WTC11 (cell line): Measurements from ENCODE around the gene SIM2. TPM values are rescaled to one million over a fixed set of nuclear protein-coding genes. Genes with fewer than 3 reads are reported as not detected.

Source experiments
- ATAC-seq: fragments of 200-7000 bp; cut with Tn5 transposase; 2 replicates; pipeline ENCODE4 v1.10.0; 2021; ENCODE audit warnings: mild to moderate bottlenecking, moderate library complexity
- CTCF ChIA-PET: fragments of 300-600 bp; sonication (Branson Sonifier 250); formaldehyde crosslinking; loops from one replicate; lab custom pipeline; 2021; ENCODE audit warnings: antibody characterized with exemption; lab: Charles Lee
- POLR2A ChIA-PET: fragments of 350-600 bp; sonication (Branson Sonifier 250); formaldehyde crosslinking; loops from one replicate; lab custom pipeline; 2021; ENCODE audit warnings: antibody characterized with exemption; lab: Charles Lee
- DNase-seq: peaks from one replicate; pipeline ENCODE4 v3.0.0; 2021; ENCODE audit warnings: low spot score
- H3K27ac Mint-ChIP-seq: 2 replicates; pipeline ENCODE4 v1.8.0; 2021; ENCODE audit warnings: mixed read lengths
- H3K27me3 Mint-ChIP-seq: 2 replicates; pipeline ENCODE4 v1.8.0; 2021; ENCODE audit warnings: low read depth, mild to moderate bottlenecking, moderate library complexity, mixed read lengths
- H3K36me3 Mint-ChIP-seq: 2 replicates; pipeline ENCODE4 v1.8.0; 2021; ENCODE audit warnings: mixed read lengths
- H3K4me1 Mint-ChIP-seq: 2 replicates; pipeline ENCODE4 v1.8.0; 2022; ENCODE audit warnings: mixed read lengths
- H3K4me3 Mint-ChIP-seq: 2 replicates; pipeline ENCODE4 v1.8.0; 2021; ENCODE audit warnings: mild to moderate bottlenecking, moderate library complexity, mixed read lengths
- H3K9me3 Mint-ChIP-seq: 2 replicates; pipeline ENCODE4 v1.8.0; 2021; ENCODE audit warnings: mixed read lengths
- ESRRA ChIP-seq: sonication (generic); formaldehyde crosslinking; IDR thresholded peaks from 2 replicates; pipeline ENCODE4 v1.8.1; 2022; ENCODE audit warnings: mild to moderate bottlenecking, missing genetic modification reagents, borderline replicate concordance
- FOXJ3 ChIP-seq: sonication (generic); formaldehyde crosslinking; IDR thresholded peaks from 2 replicates; pipeline ENCODE4 v1.9.0; 2021; ENCODE audit warnings: missing genetic modification reagents, mild to moderate bottlenecking, borderline replicate concordance
- GTF2I ChIP-seq: fragments of 250-450 bp; sonication (Bioruptor Pico); conservative IDR thresholded peaks from 2 replicates; pipeline ENCODE4 v1.4.0; 2021; ENCODE audit warnings: mild to moderate bottlenecking
- HMGA2 ChIP-seq: fragments of 250-450 bp; sonication (Bioruptor Pico); IDR thresholded peaks from 2 replicates; pipeline ENCODE4 v1.4.0; 2021; ENCODE audit warnings: mild to moderate bottlenecking, moderate library complexity
- IRF2 ChIP-seq: sonication (generic); formaldehyde crosslinking; IDR thresholded peaks from 2 replicates; pipeline ENCODE4 v1.8.0; 2022; ENCODE audit warnings: low read depth, missing genetic modification reagents, borderline replicate concordance
- NR3C1 ChIP-seq: sonication (generic); formaldehyde crosslinking; conservative IDR thresholded peaks from 2 replicates; pipeline ENCODE4 v1.8.1; 2023; ENCODE audit warnings: low read depth, mild to moderate bottlenecking, missing genetic modification reagents
- PRRX2 ChIP-seq: fragments of 250-450 bp; sonication (Bioruptor Pico); IDR thresholded peaks from 2 replicates; pipeline ENCODE4 v1.8.0; 2021; ENCODE audit warnings: mild to moderate bottlenecking
- RELA ChIP-seq: sonication (generic); formaldehyde crosslinking; IDR thresholded peaks from 2 replicates; pipeline ENCODE4 v1.8.1; 2022; ENCODE audit warnings: missing genetic modification reagents, mild to moderate bottlenecking, borderline replicate concordance
- SMAD3 ChIP-seq: sonication (generic); formaldehyde crosslinking; IDR thresholded peaks from 2 replicates; pipeline ENCODE4 v1.8.0; 2022; ENCODE audit warnings: missing genetic modification reagents, mild to moderate bottlenecking, borderline replicate concordance
- ZNF219 ChIP-seq: sonication (generic); formaldehyde crosslinking; IDR thresholded peaks from 2 replicates; pipeline ENCODE4 v1.8.0; 2023; ENCODE audit warnings: missing genetic modification reagents, mild to moderate bottlenecking, borderline replicate concordance
- ZNF232 ChIP-seq: sonication (generic); formaldehyde crosslinking; IDR thresholded peaks from 2 replicates; pipeline ENCODE4 v1.8.0; 2022; ENCODE audit warnings: mild to moderate bottlenecking, missing genetic modification reagents
- ZNF317 ChIP-seq: sonication (generic); formaldehyde crosslinking; IDR thresholded peaks from 2 replicates; pipeline ENCODE4 v1.8.1; 2023; ENCODE audit warnings: low read depth, mild to moderate bottlenecking, moderate library complexity, missing genetic modification reagents, borderline replicate concordance
- total RNA-seq: library from RNA; stranded (reverse); gene quantifications from 3 replicates; pipeline ENCODE4 v1.2.3, GENCODE V29; 2021
- TF ChIP-seq, protein P1 (sequence below): sonication (generic); formaldehyde crosslinking; IDR thresholded peaks from 2 replicates; pipeline ENCODE4 v1.8.1; 2023; ENCODE audit warnings: mild to moderate bottlenecking, missing genetic modification reagents
- TF ChIP-seq, protein P2 (sequence below): fragments of 250-450 bp; sonication (Bioruptor Pico); IDR thresholded peaks from 2 replicates; pipeline ENCODE4 v1.9.0; 2021; ENCODE audit warnings: moderate library complexity, mild to moderate bottlenecking, inconsistent platforms, borderline replicate concordance
- TF ChIP-seq, protein P3 (sequence below): sonication (generic); formaldehyde crosslinking; conservative IDR thresholded peaks from 2 replicates; pipeline ENCODE4 v1.8.1; 2022; ENCODE audit warnings: mild to moderate bottlenecking, missing genetic modification reagents
- TF ChIP-seq, protein P4 (sequence below): fragments of 250-450 bp; sonication (Bioruptor Pico); IDR thresholded peaks from 2 replicates; pipeline ENCODE4 v1.8.0; 2021; ENCODE audit warnings: mild to moderate bottlenecking
- TF ChIP-seq, protein P5 (sequence below): sonication (generic); formaldehyde crosslinking; IDR thresholded peaks from 2 replicates; pipeline ENCODE4 v1.8.0; 2022; ENCODE audit warnings: mild to moderate bottlenecking, missing genetic modification reagents
- TF ChIP-seq, protein P6 (sequence below): sonication (generic); formaldehyde crosslinking; conservative IDR thresholded peaks from 2 replicates; pipeline ENCODE4 v1.8.1; 2023; ENCODE audit warnings: mild to moderate bottlenecking, low read depth, missing genetic modification reagents, moderate library complexity
- TF ChIP-seq, protein P7 (sequence below): fragments of 250-450 bp; sonication (Bioruptor Pico); IDR thresholded peaks from 2 replicates; pipeline ENCODE4 v1.9.0; 2021; ENCODE audit warnings: mild to moderate bottlenecking

The SIM2 gene
- total RNA-seq, 1 experiment from 2014 or later = 0.17 TPM

DNA sequence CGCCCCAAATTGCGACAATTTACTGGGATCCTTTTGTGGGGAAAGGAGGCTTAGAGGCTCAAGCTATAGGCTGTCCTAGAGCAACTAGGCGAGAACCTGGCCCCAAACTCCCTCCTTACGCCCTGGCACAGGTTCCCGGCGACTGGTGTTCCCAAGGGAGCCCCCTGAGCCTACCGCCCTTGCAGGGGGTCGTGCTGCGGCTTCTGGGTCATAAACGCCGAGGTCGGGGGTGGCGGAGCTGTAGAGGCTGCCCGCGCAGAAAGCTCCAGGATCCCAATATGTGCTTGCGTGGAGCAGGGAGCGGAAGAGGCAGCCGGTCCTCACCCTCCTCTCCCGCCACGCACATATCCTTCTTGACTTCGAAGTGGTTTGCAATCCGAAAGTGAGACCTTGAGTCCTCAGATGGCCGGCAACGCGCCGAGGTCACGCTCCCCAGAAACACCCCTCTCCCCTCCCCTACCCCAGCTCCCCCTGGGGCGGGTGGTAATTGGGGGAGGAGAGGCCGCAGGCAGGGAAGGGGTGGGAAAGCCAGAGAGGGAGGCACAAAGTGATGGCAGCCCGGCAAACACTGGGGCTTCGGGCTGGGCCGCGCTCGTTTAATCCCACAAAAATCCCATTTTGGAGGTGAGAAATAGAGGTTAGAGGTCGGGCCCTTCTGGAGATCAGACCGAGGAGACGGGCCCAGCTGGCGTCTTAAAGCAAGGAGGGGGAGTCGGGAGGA, 6.2 kb downstream of the SIM2 start:
- peak overlapping the region; percentile 58 for H3K4me3 Mint-ChIP-seq
- no peak for DNase-seq
- H3K27ac Mint-ChIP-seq = no peak overlapping the region
- ATAC-seq = no peak
- H3K27me3 Mint-ChIP-seq = peaks cover 100% of the 10 kb centered on the region
- no peak for TF ChIP-seq HMGA2
- no peak for TF ChIP-seq ZNF219 (CRISPR knock-in tag)
- TF ChIP-seq, protein P1, sequence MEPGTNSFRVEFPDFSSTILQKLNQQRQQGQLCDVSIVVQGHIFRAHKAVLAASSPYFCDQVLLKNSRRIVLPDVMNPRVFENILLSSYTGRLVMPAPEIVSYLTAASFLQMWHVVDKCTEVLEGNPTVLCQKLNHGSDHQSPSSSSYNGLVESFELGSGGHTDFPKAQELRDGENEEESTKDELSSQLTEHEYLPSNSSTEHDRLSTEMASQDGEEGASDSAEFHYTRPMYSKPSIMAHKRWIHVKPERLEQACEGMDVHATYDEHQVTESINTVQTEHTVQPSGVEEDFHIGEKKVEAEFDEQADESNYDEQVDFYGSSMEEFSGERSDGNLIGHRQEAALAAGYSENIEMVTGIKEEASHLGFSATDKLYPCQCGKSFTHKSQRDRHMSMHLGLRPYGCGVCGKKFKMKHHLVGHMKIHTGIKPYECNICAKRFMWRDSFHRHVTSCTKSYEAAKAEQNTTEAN (CRISPR knock-in tag) = no peak
- TF ChIP-seq PRRX2 (CRISPR knock-in tag) = no peak
- TF ChIP-seq, protein P2, sequence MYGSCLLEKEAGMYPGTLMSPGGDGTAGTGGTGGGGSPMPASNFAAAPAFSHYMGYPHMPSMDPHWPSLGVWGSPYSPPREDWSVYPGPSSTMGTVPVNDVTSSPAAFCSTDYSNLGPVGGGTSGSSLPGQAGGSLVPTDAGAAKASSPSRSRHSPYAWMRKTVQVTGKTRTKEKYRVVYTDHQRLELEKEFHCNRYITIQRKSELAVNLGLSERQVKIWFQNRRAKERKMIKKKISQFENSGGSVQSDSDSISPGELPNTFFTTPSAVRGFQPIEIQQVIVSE = no peak
- TF ChIP-seq, protein P3, sequence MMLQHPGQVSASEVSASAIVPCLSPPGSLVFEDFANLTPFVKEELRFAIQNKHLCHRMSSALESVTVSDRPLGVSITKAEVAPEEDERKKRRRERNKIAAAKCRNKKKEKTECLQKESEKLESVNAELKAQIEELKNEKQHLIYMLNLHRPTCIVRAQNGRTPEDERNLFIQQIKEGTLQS (CRISPR knock-in tag) = no peak
- no peak for TF ChIP-seq GTF2I (CRISPR knock-in tag)
- TF ChIP-seq FOXJ3 (CRISPR knock-in tag) = no peak
- no peak for TF ChIP-seq SMAD3 (CRISPR knock-in tag)
- TF ChIP-seq, protein P4, sequence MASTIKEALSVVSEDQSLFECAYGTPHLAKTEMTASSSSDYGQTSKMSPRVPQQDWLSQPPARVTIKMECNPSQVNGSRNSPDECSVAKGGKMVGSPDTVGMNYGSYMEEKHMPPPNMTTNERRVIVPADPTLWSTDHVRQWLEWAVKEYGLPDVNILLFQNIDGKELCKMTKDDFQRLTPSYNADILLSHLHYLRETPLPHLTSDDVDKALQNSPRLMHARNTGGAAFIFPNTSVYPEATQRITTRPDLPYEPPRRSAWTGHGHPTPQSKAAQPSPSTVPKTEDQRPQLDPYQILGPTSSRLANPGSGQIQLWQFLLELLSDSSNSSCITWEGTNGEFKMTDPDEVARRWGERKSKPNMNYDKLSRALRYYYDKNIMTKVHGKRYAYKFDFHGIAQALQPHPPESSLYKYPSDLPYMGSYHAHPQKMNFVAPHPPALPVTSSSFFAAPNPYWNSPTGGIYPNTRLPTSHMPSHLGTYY (CRISPR knock-in tag) = no peak
- TF ChIP-seq, protein P5, sequence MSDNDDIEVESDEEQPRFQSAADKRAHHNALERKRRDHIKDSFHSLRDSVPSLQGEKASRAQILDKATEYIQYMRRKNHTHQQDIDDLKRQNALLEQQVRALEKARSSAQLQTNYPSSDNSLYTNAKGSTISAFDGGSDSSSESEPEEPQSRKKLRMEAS = no peak
- TF ChIP-seq, protein P6, sequence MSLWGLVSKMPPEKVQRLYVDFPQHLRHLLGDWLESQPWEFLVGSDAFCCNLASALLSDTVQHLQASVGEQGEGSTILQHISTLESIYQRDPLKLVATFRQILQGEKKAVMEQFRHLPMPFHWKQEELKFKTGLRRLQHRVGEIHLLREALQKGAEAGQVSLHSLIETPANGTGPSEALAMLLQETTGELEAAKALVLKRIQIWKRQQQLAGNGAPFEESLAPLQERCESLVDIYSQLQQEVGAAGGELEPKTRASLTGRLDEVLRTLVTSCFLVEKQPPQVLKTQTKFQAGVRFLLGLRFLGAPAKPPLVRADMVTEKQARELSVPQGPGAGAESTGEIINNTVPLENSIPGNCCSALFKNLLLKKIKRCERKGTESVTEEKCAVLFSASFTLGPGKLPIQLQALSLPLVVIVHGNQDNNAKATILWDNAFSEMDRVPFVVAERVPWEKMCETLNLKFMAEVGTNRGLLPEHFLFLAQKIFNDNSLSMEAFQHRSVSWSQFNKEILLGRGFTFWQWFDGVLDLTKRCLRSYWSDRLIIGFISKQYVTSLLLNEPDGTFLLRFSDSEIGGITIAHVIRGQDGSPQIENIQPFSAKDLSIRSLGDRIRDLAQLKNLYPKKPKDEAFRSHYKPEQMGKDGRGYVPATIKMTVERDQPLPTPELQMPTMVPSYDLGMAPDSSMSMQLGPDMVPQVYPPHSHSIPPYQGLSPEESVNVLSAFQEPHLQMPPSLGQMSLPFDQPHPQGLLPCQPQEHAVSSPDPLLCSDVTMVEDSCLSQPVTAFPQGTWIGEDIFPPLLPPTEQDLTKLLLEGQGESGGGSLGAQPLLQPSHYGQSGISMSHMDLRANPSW (CRISPR knock-in tag) = no peak
- TF ChIP-seq ZNF232 (CRISPR knock-in tag) = no peak
- no peak for TF ChIP-seq ZNF317 (CRISPR knock-in tag)
- no peak for TF ChIP-seq IRF2 (CRISPR knock-in tag)
- TF ChIP-seq RELA (CRISPR knock-in tag) = no peak
- no peak for TF ChIP-seq ESRRA (CRISPR knock-in tag)
- TF ChIP-seq NR3C1 (CRISPR knock-in tag) = no peak
- TF ChIP-seq, protein P7, sequence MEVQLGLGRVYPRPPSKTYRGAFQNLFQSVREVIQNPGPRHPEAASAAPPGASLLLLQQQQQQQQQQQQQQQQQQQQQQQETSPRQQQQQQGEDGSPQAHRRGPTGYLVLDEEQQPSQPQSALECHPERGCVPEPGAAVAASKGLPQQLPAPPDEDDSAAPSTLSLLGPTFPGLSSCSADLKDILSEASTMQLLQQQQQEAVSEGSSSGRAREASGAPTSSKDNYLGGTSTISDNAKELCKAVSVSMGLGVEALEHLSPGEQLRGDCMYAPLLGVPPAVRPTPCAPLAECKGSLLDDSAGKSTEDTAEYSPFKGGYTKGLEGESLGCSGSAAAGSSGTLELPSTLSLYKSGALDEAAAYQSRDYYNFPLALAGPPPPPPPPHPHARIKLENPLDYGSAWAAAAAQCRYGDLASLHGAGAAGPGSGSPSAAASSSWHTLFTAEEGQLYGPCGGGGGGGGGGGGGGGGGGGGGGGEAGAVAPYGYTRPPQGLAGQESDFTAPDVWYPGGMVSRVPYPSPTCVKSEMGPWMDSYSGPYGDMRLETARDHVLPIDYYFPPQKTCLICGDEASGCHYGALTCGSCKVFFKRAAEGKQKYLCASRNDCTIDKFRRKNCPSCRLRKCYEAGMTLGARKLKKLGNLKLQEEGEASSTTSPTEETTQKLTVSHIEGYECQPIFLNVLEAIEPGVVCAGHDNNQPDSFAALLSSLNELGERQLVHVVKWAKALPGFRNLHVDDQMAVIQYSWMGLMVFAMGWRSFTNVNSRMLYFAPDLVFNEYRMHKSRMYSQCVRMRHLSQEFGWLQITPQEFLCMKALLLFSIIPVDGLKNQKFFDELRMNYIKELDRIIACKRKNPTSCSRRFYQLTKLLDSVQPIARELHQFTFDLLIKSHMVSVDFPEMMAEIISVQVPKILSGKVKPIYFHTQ = no peak
- peaks cover 69% of the 10 kb centered on the region for H3K4me1 Mint-ChIP-seq
- ChIA-PET CTCF (interaction anchor here (0.8 to 1.9 kb wide), 4 partner anchors 8 to 212 kb away, joined by 5 to 8 read pairs (median 6); no protein-coding TSS in a partner anchor), POLR2A (no interaction called here)
- no peaks in the 10 kb centered on the region for H3K9me3 Mint-ChIP-seq
- no peaks in the 10 kb centered on the region; the same call in 1 of the 2 replicates for H3K36me3 Mint-ChIP-seq
